DOHH2 (cell line): Measurements from ENCODE around the gene ARFGAP2.

Source experiments
- H3F3A ChIP-seq: fragments of 200-600 bp; sonication (generic), shearing (Covaris generic); 2 replicates; pipeline ENCODE4 v1.6.0; 2016; ENCODE audit warnings: antibody characterized with exemption, mild to moderate bottlenecking; ENCODE audit not compliant: control insufficient read depth, insufficient read depth
- H3K27ac ChIP-seq: fragments of 200-600 bp; sonication (generic); 2 replicates; pipeline ENCODE4 v1.5.1; 2014; ENCODE audit warnings: low read depth, mild to moderate bottlenecking, low read length, moderate library complexity
- H3K27me3 ChIP-seq: fragments of 200-600 bp; sonication (generic); 2 replicates; pipeline ENCODE4 v1.6.1; 2014; ENCODE audit warnings: mild to moderate bottlenecking, low read length, mixed read lengths; ENCODE audit not compliant: control insufficient read depth
- H3K36me3 ChIP-seq: fragments of 200-600 bp; sonication (generic); 2 replicates; pipeline ENCODE4 v1.6.1; 2014; ENCODE audit warnings: mild to moderate bottlenecking, low read length, moderate library complexity, mixed read lengths; ENCODE audit not compliant: control insufficient read depth
- H3K4me1 ChIP-seq: fragments of 200-600 bp; sonication (generic); 2 replicates; pipeline ENCODE4 v1.6.1; 2014; ENCODE audit warnings: mild to moderate bottlenecking, low read length, mixed read lengths; ENCODE audit not compliant: control insufficient read depth
- H3K4me2 ChIP-seq: fragments of 200-600 bp; sonication (generic); 2 replicates; pipeline ENCODE4 v1.6.0; 2014; ENCODE audit warnings: mild to moderate bottlenecking, low read length, moderate library complexity
- H3K4me3 ChIP-seq: fragments of 200-600 bp; sonication (generic); 2 replicates; pipeline ENCODE4 v1.5.1; 2014; ENCODE audit warnings: mild to moderate bottlenecking, low read length, mixed read lengths
- H3K79me2 ChIP-seq: fragments of 200-600 bp; sonication (generic); 2 replicates; pipeline ENCODE4 v1.6.1; 2014; ENCODE audit warnings: mild to moderate bottlenecking, low read length, mixed read lengths; ENCODE audit not compliant: control insufficient read depth
- H3K9me2 ChIP-seq: fragments of 200-600 bp; sonication (generic); replicated peaks from 2 replicates; pipeline ENCODE4 v1.6.1; 2014; ENCODE audit warnings: mild to moderate bottlenecking, low read length, mixed read lengths; ENCODE audit not compliant: control insufficient read depth
- H3K9me3 ChIP-seq: fragments of 200-600 bp; sonication (generic); 2 replicates; pipeline ENCODE4 v1.6.1; 2014; ENCODE audit warnings: antibody characterized with exemption, low read length, mixed read lengths; ENCODE audit not compliant: control insufficient read depth, insufficient read depth
- H4K20me1 ChIP-seq: fragments of 200-600 bp; sonication (generic); 2 replicates; pipeline ENCODE4 v1.6.0; 2014; ENCODE audit warnings: low read depth, mild to moderate bottlenecking, antibody characterized with exemption, low read length, moderate library complexity; ENCODE audit not compliant: control insufficient read depth, insufficient read depth
- CTCF ChIP-seq: fragments of 200-600 bp; sonication (generic); IDR thresholded peaks from one replicate; pipeline ENCODE4 v1.5.1; 2014; ENCODE audit warnings: antibody characterized with exemption, mild to moderate bottlenecking, low read depth, low read length; ENCODE audit not compliant: poor library complexity, severe bottlenecking
- EZH2phosphoT487 ChIP-seq: fragments of 200-600 bp; sonication (generic); IDR thresholded peaks from 2 replicates; pipeline ENCODE4 v1.6.1; 2017; ENCODE audit warnings: borderline replicate concordance, mild to moderate bottlenecking, antibody characterized with exemption, low read length, moderate library complexity, mixed read lengths

ARFGAP2 gene

DNA sequence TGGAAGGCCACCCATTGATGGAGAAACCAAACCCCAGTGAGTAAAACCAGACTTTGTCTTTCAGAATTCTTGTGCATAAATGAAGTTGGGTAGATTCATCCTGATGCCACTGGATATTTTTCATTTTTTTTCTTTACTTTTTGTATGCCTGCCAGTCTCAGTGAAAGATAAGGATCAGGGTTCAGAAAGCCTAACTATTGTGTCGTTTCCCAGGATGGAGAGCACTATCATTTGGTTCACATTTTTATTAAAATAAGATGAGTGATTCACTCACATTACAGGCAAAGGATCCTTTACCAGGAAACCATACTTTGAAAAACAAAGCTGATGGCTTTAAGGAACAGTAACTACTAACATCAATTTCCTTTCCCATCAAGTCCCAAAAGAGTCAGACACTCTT is 52.0 kb downstream of the ARFGAP2 start:
- H3K4me2 ChIP-seq: no peak overlapping the region
- H3K4me3 ChIP-seq: no peak overlapping the region
- 0 out of 2 replicates have a peak, but pooled peaks cover 7% of the 10 kb centered on the region for H3F3A ChIP-seq
- no peaks in the 10 kb centered on the region for H3K27me3 ChIP-seq
- TF ChIP-seq EZH2phosphoT487: no peak
- no peak for TF ChIP-seq CTCF
- no peaks in the 10 kb centered on the region for H3K36me3 ChIP-seq
- H3K9me2 ChIP-seq: no peaks in the 10 kb centered on the region
- H3K9me3 ChIP-seq: no peaks in the 10 kb centered on the region
- H3K4me1 ChIP-seq: peaks cover 24% of the 10 kb centered on the region
- H3K27ac ChIP-seq: no peak overlapping the region
- no peaks in the 10 kb centered on the region for H3K79me2 ChIP-seq
- H4K20me1 ChIP-seq: no peaks in the 10 kb centered on the region

GRCh38 chr11:47123094-47123493 is 53.6 kb downstream of the ARFGAP2 start:
- Histone ChIP-seq H3K9me3 (no peaks in the 10 kb centered on the region), H3K36me3 (no peaks in the 10 kb centered on the region), H4K20me1 (no peaks in the 10 kb centered on the region), H3F3A (0 out of 2 replicates have a peak, but pooled peaks cover 7% of the 10 kb centered on the region), H3K4me2 (no peak overlapping the region), H3K4me3 (no peak overlapping the region), H3K4me1 (peaks cover 24% of the 10 kb centered on the region), H3K27ac (no peak overlapping the region), H3K79me2 (no peaks in the 10 kb centered on the region), H3K9me2 (no peaks in the 10 kb centered on the region), H3K27me3 (no peaks in the 10 kb centered on the region)
- TF ChIP-seq CTCF: no peak
- TF ChIP-seq EZH2phosphoT487: no peak

- TF ChIP-seq CTCF: no peak
- no peak for TF ChIP-seq EZH2phosphoT487
- no peak overlapping the region for H3K27ac ChIP-seq
- no peaks in the 10 kb centered on the region for H3K79me2 ChIP-seq
- H3K4me3 ChIP-seq: no peak overlapping the region
- peaks cover 18% of the 10 kb centered on the region for H3K4me1 ChIP-seq
- 0 out of 2 replicates have a peak, but pooled peaks cover 7% of the 10 kb centered on the region for H3F3A ChIP-seq
- H3K4me2 ChIP-seq: no peak overlapping the region
- no peaks in the 10 kb centered on the region for H3K27me3 ChIP-seq
- H3K9me2 ChIP-seq: no peaks in the 10 kb centered on the region
- no peaks in the 10 kb centered on the region for H4K20me1 ChIP-seq
- H3K9me3 ChIP-seq: no peaks in the 10 kb centered on the region
- no peaks in the 10 kb centered on the region for H3K36me3 ChIP-seq
Measured at GRCh38 chr11:47121731-47122130, 54.9 kb downstream of the ARFGAP2 start.
